Activated CD4-positive, alpha-beta T cell treated with anti-CD3 and anti-CD28 coated beads for 24 hours (primary cell): ENCODE results near the gene WDR41.
"Not testable (repeated sequence)": the region's sequence is repeated elsewhere in the genome, so short reads cannot be mapped to it uniquely, and the experiment has no call there.

Experiments
- DNase-seq, 2 donors: peaks; one replicate each; pipeline ENCODE4 v3.0.0-alpha.2; 2020; ENCODE audit warnings: low read depth in 2 of 2

Gene WDR41

DNA sequence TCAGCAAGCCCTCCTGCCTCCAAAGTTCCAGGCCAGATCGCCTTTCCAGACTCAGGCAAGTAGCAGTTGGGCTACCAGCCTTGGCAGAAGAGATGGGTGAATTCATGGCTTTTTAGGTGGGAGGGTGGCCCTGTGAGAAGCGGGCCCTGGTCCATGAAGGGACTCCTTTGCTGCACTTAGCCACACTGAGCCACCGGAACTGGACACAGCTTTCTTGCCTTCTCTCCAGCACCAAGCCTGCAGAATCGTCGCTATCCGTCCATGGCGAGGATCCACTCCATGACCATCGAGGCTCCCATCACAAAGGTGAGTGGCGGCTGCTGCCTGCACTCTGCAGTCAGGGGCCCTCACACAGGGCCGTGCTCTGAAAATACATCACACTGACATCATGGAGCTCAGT, 85.0 kb downstream of the WDR41 start:
- DNase-seq: no peak

DNA sequence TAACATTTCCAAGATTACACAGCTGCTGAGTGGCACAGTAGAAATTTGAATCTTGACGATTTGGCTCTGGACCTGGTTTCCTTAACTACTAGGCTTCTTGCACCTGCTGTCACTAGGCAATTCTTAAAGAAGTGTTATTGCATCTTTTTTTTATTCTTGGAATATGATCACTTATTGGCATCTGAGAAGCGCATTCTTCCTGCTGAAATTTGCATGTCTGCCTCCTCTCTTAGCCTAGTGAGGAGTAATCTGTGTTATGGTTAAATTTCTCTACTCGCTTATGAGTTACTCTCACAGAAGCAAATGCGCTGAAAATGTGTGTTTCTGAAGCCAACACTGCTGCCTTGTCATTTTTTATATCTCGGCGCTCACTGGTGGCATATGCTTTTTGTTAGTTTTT, 89.3 kb downstream of the WDR41 start:
- DNase-seq: no peak

DNA sequence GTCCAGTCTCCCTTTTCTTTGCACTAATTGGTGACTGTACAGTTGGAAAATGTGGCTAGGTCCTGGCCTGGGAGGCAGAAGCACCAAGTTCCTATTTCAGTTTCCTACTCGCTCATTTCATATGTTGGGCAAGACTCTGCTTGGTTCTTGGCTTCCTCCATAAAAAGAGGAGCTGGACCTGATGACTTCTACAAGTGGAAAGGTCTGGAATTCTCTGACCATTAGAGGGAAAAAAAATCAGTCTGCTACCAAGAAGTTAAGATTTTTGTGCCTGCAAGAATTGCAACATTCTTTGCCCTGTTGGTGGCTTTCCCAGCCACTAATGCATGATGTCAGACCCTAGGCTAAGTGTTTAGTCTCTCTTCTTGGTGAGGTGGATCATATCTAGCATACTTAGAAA, 91.5 kb downstream of the WDR41 start:
- no peak for DNase-seq

DNA sequence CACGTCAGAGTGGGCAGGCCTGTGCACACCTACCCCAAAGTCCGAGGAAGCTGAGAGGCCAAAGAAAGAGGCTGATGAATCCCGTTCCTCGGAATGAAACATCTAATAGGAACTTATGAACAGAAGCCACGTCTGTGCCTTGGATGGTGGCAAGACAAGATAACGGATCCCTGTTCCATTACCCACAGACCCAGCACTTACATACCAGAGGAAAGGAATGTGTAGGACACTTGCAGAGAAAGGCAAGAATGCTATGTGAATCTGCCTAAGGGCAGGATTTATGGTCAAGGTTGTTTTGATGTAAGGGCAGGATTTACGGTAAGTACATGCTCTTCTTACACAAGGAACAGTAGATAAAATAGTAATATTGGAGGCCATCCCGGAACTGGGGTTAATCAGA, 93.2 kb downstream of the WDR41 start:
- no peak for DNase-seq

DNA sequence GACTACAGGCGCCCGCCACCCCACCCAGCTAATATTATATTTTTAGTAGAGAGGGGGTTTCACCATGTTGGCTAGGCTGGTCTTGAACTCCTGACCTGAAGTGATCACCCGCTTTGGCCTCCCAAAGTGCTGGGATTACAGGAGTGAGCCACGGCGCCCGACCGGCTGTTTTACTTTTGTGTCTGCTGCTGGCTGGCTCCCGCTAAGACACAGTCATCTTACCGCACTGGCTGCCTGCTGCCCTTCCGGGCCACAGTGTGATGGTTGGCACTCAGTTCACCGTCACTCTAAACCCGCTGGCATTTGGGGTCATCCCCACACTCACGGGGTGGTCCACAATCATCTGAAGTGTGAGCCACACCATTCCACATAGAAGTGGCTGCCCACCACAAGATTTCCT, 93.7 kb downstream of the WDR41 start:
- no peak for DNase-seq

DNA sequence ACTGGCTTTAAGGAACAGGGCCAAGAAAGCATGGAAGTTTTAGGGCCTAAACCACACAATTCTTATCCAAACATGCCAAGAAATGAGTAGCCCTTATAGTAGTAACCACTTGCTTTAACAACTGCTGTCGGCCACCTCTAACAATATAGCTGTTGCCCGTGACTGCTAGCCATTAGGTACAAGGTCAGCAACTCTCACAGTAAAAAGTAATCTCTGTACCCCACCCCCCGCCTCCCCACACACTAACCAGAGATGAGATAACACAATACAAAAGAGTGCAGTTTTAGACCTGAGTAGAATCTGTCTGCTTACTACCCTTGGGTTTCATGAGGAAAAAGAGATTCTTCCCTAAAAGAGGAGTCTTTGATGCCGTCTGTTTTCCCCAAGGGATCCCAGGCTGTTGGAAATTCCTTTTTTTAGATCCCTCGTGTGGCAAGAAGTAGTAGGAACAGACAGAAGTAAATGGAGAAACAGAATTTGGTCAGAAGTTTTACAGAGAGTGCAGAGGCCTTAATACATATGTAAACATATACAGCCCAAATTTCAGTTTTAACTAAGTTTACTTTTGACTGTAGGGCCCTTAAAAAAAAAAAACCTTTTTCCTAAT, 94.3 kb downstream of the WDR41 start:
- DNase-seq: no peak

DNA sequence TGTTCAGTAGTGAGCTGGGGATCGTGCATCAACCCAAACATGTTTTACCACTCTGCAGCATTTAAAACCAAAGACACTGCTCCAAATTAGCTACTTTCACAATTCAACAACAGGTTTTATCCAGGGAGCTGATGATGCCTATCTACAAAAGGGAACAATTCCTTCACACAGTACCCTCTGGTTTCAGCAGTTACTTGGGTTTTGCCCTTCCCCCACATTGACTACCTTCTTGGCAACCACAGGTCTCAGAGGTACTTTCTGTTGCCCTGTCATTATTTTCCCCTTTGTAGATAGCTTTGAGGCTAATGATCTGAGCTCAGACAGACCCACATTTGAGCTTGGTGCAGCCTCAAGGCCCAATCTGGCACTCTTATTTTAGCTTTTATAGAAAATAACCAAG, 96.1 kb downstream of the WDR41 start:
- no peak for DNase-seq

DNA sequence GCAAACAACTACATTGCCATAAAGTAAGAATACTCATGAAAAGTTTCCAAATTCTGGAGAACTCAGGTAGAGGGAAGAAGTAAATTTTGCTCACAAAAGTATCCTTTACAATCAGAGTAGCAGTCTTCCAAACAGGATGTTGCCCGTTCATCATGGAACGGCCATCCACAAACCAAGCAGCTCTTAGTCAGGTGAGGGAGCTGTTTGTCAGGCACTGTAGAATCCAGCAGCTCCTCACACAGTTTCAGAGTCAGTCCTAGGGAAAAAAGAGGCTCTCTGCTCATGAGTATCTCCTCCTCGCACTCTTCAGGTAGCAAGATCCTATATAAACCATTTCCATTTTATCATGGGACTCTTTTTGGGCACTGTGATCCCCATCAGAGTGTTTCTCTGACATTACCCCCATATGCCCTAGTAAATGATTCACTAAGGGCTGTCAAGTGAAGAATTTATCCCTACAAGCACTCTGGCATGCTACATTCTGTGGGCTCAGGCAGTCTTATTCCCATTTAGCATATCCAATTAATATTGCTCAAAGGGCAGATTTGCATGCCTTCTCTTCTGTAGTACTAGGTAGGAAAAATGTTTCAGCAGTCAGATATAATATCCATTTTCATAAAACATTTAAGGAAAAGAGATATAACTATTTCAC, 97.9 kb downstream of the WDR41 start:
- no peak for DNase-seq

DNA sequence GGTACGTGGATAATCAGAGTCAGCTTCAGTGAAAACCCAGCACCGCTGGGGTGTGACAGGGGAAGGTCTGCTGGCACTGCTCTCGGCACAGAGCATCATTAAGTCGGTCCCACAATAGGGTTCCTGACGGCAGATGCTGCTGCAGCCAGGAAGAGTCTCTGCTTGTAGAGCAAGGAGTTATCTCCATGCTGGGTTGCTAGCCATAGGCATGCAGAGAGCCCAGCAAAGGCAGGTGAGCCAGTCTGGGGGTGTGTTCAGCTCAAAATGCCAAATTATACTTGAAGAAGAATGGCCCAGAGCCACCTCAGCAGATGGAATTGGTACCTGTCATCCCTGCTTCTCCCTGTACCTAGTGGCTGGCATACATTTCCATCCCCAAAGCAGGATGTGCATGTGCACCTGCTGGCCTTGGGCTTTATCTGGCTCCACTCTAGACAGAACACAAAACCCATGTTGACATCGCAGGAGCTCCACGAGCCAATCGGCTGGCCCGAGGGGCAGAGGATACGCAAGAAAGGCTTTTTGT, 100.8 kb downstream of the WDR41 start:
- DNase-seq: no peak

DNA sequence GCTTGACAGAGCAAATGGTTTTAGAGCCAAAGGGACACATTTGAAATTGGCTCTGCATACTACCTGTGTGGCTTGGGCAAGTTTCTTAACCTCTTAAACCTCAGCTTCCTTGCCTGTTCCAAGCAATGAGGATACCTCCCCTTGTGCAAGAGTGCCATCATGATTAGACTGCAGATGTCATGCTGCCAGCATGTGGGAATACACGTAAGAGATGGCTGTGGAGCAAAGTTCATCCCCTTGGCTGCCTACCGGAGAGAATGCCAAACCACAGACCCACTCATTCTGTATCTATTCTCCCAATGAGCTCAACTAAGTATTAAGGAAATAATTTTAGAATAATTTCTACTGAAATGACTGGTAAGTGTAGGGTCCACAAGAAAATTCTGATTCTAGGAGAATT, 101.3 kb downstream of the WDR41 start:
- no peak for DNase-seq

DNA sequence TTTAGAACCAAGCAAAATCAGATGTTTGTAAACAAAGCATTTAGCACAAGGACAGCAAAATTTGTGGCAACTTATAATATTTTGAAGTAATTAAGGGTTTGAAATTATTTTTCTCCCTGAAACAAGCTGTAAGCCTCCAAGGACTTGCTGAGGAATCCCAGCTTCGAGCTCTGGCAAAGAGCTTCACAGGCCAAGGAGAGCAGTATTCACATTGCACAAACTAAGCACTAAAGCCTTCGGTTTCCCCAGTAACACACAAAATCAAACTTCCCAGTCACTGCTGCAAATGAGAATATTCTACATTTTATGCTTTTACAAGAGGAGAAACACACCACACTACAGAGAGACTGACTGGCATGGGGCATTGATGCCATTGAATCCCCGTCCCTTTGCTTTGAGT, 101.9 kb downstream of the WDR41 start:
- no peak for DNase-seq

DNA sequence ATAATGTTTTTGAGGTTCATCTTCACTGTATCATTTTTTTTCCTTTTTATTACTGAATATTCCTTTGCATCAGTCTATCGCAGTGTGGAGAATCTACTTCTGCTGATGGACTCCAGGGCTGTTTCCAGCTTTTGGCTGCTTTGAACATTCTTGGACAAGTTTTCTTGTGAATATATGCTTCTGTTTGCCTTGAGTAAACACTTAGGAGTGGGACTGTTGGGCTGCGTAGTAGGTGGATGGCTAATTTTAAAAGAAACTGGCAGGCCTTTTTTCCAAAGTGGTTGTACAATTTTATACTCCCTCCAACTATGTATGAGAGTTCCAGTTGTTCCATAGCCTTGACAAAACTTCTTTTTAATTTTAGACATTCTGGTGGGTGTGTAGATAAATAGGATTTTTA, 102.4 kb downstream of the WDR41 start:
- no peak for DNase-seq

DNA sequence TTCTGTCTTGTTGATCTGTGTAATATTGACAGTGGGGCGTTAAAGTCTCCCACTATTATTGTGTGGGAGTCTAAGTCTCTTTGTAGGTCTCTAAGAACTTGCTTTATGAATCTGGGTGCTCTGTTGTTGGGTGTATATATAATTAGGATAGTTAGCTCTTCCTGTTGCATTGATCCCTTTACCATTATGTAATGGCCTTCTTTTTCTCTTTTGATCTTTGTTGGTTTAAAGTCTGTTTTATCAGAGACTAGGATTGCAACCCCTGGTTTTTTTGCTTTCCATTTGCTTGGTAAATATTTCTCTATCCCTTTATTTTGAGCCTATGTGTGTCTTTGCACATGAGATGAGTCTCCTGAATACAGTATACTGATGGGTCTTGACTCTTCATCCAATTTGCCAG, 105.8 kb downstream of the WDR41 start:
- not testable (repeated sequence) for DNase-seq

DNA sequence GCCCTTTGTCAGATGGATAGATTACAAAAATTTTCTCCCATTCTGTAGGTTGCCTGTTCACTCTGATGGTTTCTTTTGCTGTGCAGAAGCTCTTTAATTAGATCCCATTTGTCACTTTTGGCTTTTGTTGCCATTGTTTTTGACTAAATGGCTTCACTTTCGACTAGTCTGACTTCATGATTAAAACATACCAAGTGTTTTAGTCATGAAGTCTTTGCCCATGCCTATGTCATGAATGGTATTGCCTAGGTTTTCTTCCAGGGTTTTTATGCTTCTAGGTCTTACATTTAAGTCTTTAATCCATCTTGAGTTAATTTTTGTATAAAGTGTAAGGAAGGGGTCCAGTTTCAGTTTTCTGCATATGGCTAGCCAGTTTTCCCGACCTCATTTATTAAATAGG, 108.8 kb downstream of the WDR41 start:
- not testable (repeated sequence) for DNase-seq
